ENCODE measurements around the gene OVOL3. TPM values are rescaled to one million over a fixed set of nuclear protein-coding genes. Genes with fewer than 3 reads are reported as not detected.

The OVOL3 gene
- total RNA-seq, 1 donor from 2014 or later = not detected

DNA sequence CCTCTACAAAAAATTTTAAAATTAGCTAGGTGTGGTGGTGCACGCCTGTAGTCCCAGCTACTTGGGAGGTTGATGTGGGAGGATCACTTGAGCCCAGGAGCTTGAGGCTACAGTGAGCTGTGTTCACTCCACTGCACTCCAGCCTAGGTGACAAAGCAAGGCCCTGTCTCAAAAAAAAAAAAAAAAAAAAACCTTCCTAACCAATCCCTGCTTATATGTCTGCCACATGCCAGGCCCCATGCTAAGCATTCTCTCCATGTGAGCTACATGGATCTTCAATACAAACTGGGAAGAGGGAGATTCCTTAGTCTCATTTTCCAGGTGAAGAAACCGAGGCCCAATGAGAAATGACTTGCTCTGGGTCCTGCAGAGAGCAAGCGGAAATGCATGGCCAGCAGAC, 2.3 kb upstream of the OVOL3 start:
- no peaks in the 10 kb centered on the region for H3K9me3 Mint-ChIP-seq
- no peak for DNase-seq (ENCODE audit: low spot score in 2 of 2, unreplicated experiment in 2 of 2)
- H3K36me3 Mint-ChIP-seq = peaks cover 12% of the 10 kb centered on the region
- no peaks in the 10 kb centered on the region for H3K27me3 Mint-ChIP-seq (ENCODE audit: low read depth)
- H3K27ac Mint-ChIP-seq = no peak overlapping the region
- TF ChIP-seq, protein P1, sequence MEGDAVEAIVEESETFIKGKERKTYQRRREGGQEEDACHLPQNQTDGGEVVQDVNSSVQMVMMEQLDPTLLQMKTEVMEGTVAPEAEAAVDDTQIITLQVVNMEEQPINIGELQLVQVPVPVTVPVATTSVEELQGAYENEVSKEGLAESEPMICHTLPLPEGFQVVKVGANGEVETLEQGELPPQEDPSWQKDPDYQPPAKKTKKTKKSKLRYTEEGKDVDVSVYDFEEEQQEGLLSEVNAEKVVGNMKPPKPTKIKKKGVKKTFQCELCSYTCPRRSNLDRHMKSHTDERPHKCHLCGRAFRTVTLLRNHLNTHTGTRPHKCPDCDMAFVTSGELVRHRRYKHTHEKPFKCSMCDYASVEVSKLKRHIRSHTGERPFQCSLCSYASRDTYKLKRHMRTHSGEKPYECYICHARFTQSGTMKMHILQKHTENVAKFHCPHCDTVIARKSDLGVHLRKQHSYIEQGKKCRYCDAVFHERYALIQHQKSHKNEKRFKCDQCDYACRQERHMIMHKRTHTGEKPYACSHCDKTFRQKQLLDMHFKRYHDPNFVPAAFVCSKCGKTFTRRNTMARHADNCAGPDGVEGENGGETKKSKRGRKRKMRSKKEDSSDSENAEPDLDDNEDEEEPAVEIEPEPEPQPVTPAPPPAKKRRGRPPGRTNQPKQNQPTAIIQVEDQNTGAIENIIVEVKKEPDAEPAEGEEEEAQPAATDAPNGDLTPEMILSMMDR (IDR thresholded peaks at IDR 0.05; ENCODE audit: unreplicated experiment) = no peak
- H3K4me3 Mint-ChIP-seq = no peak overlapping the region
- peaks cover 6% of the 10 kb centered on the region for H3K4me1 Mint-ChIP-seq

DNA sequence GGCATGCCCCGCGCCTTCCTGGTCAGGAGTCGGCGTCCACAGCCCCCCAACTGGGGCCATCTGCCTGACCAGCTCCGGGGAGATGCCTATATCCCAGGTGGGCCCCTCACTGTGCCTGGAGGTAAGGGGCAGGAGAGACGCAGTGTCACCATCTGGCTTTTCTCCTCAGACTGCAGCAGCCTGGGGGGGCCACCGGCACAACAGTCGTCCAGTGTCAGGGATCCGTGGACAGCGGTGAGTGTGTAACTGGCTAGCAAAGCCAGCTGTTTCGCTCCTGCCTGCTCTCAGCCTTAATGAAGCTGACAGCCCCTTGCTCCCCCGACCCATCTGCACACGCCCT, 227 bp downstream of the OVOL3 start:
- no peak for DNase-seq (ENCODE audit: low spot score in 2 of 2, unreplicated experiment in 2 of 2)
- Mint-ChIP-seq H3K4me1 (peaks cover 21% of the 10 kb centered on the region), H3K36me3 (peaks cover 12% of the 10 kb centered on the region), H3K27ac (no peak overlapping the region), H3K27me3 (ENCODE audit: low read depth) (peaks cover 2% of the 10 kb centered on the region), H3K9me3 (no peaks in the 10 kb centered on the region), H3K4me3 (no peak overlapping the region)
- TF ChIP-seq, protein P1 (IDR thresholded peaks at IDR 0.05; ENCODE audit: unreplicated experiment) = no peak

DNA sequence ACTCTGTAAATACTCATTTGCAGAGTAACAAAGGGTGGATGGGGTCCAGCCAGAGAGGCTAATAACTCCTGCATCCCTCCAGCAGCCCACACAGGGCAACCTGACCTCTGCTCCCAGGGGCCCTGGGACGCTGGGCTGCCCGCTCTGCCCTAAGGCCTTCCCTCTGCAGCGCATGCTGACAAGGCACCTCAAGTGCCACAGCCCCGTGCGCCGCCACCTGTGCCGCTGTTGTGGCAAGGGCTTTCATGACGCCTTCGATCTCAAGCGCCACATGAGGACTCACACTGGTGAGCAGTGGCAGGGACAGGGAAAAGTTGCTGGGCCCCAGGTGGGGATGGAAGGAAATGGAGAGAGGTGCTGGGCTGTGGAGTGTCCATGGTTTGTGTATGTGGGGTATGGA, 1.7 kb downstream of the OVOL3 start:
- no peak for DNase-seq (ENCODE audit: low spot score in 2 of 2, unreplicated experiment in 2 of 2)
- Mint-ChIP-seq H3K27ac (no peak overlapping the region), H3K9me3 (no peaks in the 10 kb centered on the region), H3K27me3 (ENCODE audit: low read depth) (peaks cover 2% of the 10 kb centered on the region), H3K36me3 (peaks cover 12% of the 10 kb centered on the region), H3K4me3 (peak overlapping the region; percentile 91), H3K4me1 (peaks cover 27% of the 10 kb centered on the region)
- TF ChIP-seq, protein P1 (IDR thresholded peaks at IDR 0.05; ENCODE audit: unreplicated experiment) = no peak

DNA sequence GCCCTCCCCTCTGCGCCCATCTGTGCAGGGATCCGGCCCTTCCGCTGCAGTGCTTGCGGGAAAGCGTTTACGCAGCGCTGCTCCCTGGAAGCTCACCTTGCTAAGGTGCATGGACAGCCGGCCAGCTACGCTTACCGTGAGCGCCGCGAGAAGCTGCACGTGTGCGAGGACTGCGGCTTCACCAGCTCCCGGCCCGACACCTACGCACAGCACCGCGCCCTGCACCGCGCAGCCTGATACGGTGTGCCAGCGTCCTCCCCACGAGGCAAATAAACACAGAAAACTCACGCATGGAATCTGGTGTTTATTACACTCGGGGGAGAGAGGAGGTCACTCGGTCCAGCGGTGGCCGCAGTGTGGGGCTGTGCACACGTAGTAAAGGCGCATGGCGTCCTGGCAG, 2.5 kb downstream of the OVOL3 start:
- Mint-ChIP-seq H3K27me3 (ENCODE audit: low read depth) (peaks cover 2% of the 10 kb centered on the region), H3K27ac (no peak overlapping the region), H3K36me3 (peaks cover 14% of the 10 kb centered on the region), H3K4me3 (peak overlapping the region; percentile 91), H3K4me1 (peaks cover 27% of the 10 kb centered on the region), H3K9me3 (no peaks in the 10 kb centered on the region)
- TF ChIP-seq, protein P1 (IDR thresholded peaks at IDR 0.05; ENCODE audit: unreplicated experiment) = no peak
- DNase-seq (ENCODE audit: low spot score in 2 of 2, unreplicated experiment in 2 of 2) = no peak

DNA sequence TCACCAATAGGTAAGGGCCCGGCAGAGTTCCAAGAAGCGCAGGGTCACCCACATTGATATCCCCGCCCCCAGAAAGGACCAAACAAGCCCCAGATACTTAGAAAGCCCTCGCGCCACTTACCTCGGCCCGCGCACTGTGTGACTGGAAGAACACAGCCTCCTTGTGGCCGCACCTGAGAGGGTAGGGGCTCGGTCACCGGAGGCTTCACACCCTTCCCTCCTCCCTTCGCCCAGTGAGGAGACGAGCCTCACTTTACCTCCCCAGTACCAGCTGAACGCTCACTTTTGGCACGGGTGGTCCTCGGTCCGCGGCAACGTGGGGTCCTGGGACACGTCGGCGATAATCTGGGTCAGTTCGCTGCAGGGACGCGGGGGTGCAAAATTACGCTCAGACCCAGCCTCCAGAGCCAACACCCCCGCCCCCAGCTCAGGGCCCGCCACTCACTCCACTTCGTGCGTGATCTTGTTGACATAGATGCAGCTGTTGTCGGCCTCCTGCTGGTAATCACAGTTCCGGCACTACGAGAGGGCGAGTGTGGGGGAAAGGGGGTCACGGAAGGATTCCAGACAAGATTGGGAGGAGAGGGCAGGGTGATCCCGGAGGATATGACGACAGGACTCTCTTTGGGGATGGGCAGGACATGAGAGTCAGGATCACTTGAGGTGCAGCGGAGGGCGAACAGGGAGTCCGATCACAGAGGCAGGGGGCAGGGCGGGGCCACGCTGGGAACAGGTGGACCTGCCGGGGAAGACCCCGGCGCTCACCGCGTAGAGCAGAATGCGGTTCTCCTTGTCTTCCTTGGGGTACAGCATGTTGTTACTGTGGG, 3.2 kb downstream of the OVOL3 start:
- no peak for DNase-seq (ENCODE audit: low spot score in 2 of 2, unreplicated experiment in 2 of 2)
- peaks cover 2% of the 10 kb centered on the region for H3K27me3 Mint-ChIP-seq (ENCODE audit: low read depth)
- peaks cover 27% of the 10 kb centered on the region for H3K4me1 Mint-ChIP-seq
- H3K9me3 Mint-ChIP-seq = no peaks in the 10 kb centered on the region
- H3K4me3 Mint-ChIP-seq = peak overlapping the region; percentile 91
- peak overlapping the region; percentile 96 for H3K27ac Mint-ChIP-seq
- peaks cover 14% of the 10 kb centered on the region for H3K36me3 Mint-ChIP-seq
- TF ChIP-seq, protein P1 (IDR thresholded peaks at IDR 0.05; ENCODE audit: unreplicated experiment) = no peak

Measured in mesothelial cell of epicardium (in vitro differentiated cells).